Measurements from ENCODE around the gene CDH4. TPM values are rescaled to one million over a fixed set of nuclear protein-coding genes. Genes with fewer than 3 reads are reported as not detected.

Gene CDH4
- total RNA-seq, 2 experiments from 2014 or later: not detected

- H3K9me3 ChIP-seq (ENCODE audit: low read length): no peaks in the 10 kb centered on the region
- no peaks in the 10 kb centered on the region for H3K9me2 ChIP-seq (ENCODE audit: insufficient read depth, low read length)
- no peaks in the 10 kb centered on the region for H3K36me3 ChIP-seq (ENCODE audit: insufficient read depth, low read length)
- H2AFZ ChIP-seq (ENCODE audit: low read length): no peak overlapping the region
- no peaks in the 10 kb centered on the region for H3K4me1 ChIP-seq (ENCODE audit: insufficient read depth, low read length, poor library complexity, severe bottlenecking)
- no peaks in the 10 kb centered on the region for H4K20me1 ChIP-seq (ENCODE audit: insufficient read depth, low read length)
- intact Hi-C loops (cut with micrococcal nuclease; ENCODE audit: unreplicated experiment): no loop called here
- CTCF ChIA-PET (ENCODE audit: unreplicated experiment): no interaction called here
- no peak overlapping the region for H3K27ac ChIP-seq (ENCODE audit: low read depth, low read length, poor library complexity, severe bottlenecking)
- no peak for TF ChIP-seq EZH2phosphoT487 (IDR thresholded peaks at IDR 0.05; ENCODE audit: borderline replicate concordance, low read depth, low read length)
- TF ChIP-seq CTCF (conservative IDR thresholded peaks at IDR 0.05; ENCODE audit: low read length): no peak
- no peak for DNase-seq (ENCODE audit: low spot score)
- no peak overlapping the region for H3K4me2 ChIP-seq (ENCODE audit: low read length)
- H3K79me2 ChIP-seq (ENCODE audit: insufficient read depth, low read depth, low read length): no peaks in the 10 kb centered on the region
- POLR2A ChIA-PET: no interaction called here
- H3K4me3 ChIP-seq (ENCODE audit: low read depth, low read length, poor library complexity, severe bottlenecking): no peak overlapping the region
- BruUV-seq (replicated peaks): no TSS peak
Observed at GRCh38 chr20:61293951-61294350, 41.9 kb downstream of the CDH4 start.

DNA sequence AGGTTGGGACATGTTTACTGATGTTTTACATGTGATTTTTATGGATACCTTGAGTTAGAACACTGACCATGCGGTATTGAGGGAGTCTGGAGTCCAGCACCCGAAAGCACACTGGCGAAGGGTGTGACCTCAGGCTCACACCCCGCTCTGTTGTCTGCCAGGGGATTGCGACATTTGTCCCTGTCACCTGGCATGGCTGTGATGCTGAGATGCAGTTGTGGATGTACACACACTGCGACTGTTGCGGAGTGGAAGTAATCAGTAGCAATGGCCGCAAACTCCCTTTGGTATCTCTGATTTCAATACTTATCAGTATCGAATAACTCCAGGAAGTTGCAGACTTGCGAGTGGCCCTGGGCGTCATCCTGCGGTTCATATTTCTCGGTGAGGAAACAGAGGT is 43.2 kb downstream of the CDH4 start:
- ChIA-PET POLR2A (interaction anchor here (0.5 kb wide), 1 partner anchor 70 kb away, joined by 3 read pairs; no protein-coding TSS in a partner anchor), CTCF (ENCODE audit: unreplicated experiment) (no interaction called here)
- no peaks in the 10 kb centered on the region for H3K9me2 ChIP-seq (ENCODE audit: insufficient read depth, low read length)
- H2AFZ ChIP-seq (ENCODE audit: low read length): no peak overlapping the region
- H3K4me3 ChIP-seq (ENCODE audit: low read depth, low read length, poor library complexity, severe bottlenecking): no peak overlapping the region
- no peaks in the 10 kb centered on the region for H3K36me3 ChIP-seq (ENCODE audit: insufficient read depth, low read length)
- H3K79me2 ChIP-seq (ENCODE audit: insufficient read depth, low read depth, low read length): no peaks in the 10 kb centered on the region
- TF ChIP-seq EZH2phosphoT487 (IDR thresholded peaks at IDR 0.05; ENCODE audit: borderline replicate concordance, low read depth, low read length) (no peak), CTCF (conservative IDR thresholded peaks at IDR 0.05; ENCODE audit: low read length) (no peak)
- intact Hi-C loops (cut with micrococcal nuclease; ENCODE audit: unreplicated experiment): no loop called here
- no peak overlapping the region for H3K27ac ChIP-seq (ENCODE audit: low read depth, low read length, poor library complexity, severe bottlenecking)
- H3K4me1 ChIP-seq (ENCODE audit: insufficient read depth, low read length, poor library complexity, severe bottlenecking): no peaks in the 10 kb centered on the region
- DNase-seq (ENCODE audit: low spot score): no peak
- no peaks in the 10 kb centered on the region for H4K20me1 ChIP-seq (ENCODE audit: insufficient read depth, low read length)
- no peaks in the 10 kb centered on the region for H3K9me3 ChIP-seq (ENCODE audit: low read length)
- H3K4me2 ChIP-seq (ENCODE audit: low read length): no peak overlapping the region
- BruUV-seq (replicated peaks): no TSS peak

GRCh38 chr20:61295682-61296628 is 43.9 kb downstream of the CDH4 start:
- intact Hi-C loops (cut with micrococcal nuclease; ENCODE audit: unreplicated experiment): no loop called here

More at GRCh38 chr20:61295682-61296628, 43.9 kb downstream of the CDH4 start:
- no peak for DNase-seq (ENCODE audit: low spot score)
- Histone ChIP-seq H3K36me3 (ENCODE audit: insufficient read depth, low read length) (no peaks in the 10 kb centered on the region), H3K79me2 (ENCODE audit: insufficient read depth, low read depth, low read length) (no peaks in the 10 kb centered on the region), H2AFZ (ENCODE audit: low read length) (no peak overlapping the region), H3K27ac (ENCODE audit: low read depth, low read length, poor library complexity, severe bottlenecking) (no peak overlapping the region), H3K4me3 (ENCODE audit: low read depth, low read length, poor library complexity, severe bottlenecking) (no peak overlapping the region), H3K4me2 (ENCODE audit: low read length) (no peak overlapping the region), H3K4me1 (ENCODE audit: insufficient read depth, low read length, poor library complexity, severe bottlenecking) (no peaks in the 10 kb centered on the region), H3K9me3 (ENCODE audit: low read length) (no peaks in the 10 kb centered on the region), H4K20me1 (ENCODE audit: insufficient read depth, low read length) (no peaks in the 10 kb centered on the region), H3K9me2 (ENCODE audit: insufficient read depth, low read length) (no peaks in the 10 kb centered on the region)
- no peak for TF ChIP-seq CTCF (conservative IDR thresholded peaks at IDR 0.05; ENCODE audit: low read length)
- no peak for TF ChIP-seq EZH2phosphoT487 (IDR thresholded peaks at IDR 0.05; ENCODE audit: borderline replicate concordance, low read depth, low read length)
- ChIA-PET POLR2A (interaction anchor here (0.5 kb wide), 1 partner anchor 71 kb away, joined by 3 read pairs; no protein-coding TSS in a partner anchor), CTCF (ENCODE audit: unreplicated experiment) (no interaction called here)
- no TSS peak for BruUV-seq (replicated peaks)

Measured in OCI-LY7 (cell line).